SK-N-SH treated with all-trans-retinoic acid at 6 μM for 48 hours (cell line): ENCODE data around the gene MYO7A.

Experiments
- ATAC-seq: fragments of 200-7000 bp; cut with Tn5 transposase; 3 replicates; pipeline ENCODE4 v1.9.1; 2020; ENCODE audit warnings: mild to moderate bottlenecking, moderate library complexity
- ARNTL ChIP-seq: fragments of 450-650 bp; formaldehyde crosslinking; IDR thresholded peaks from 2 replicates; pipeline ENCODE4 v1.5.0; 2020; ENCODE audit warnings: low read depth, mild to moderate bottlenecking, moderate library complexity, borderline replicate concordance
- BACH2 ChIP-seq: fragments of 250-450 bp; sonication (Bioruptor Pico); IDR thresholded peaks from 2 replicates; pipeline ENCODE4 v1.9.0; 2021; ENCODE audit warnings: mild to moderate bottlenecking, borderline replicate concordance
- CREB5 ChIP-seq: fragments of 250-450 bp; sonication (Bioruptor Pico); IDR thresholded peaks from 2 replicates; pipeline ENCODE4 v1.5.1; 2020; ENCODE audit warnings: low read depth, mild to moderate bottlenecking, moderate library complexity
- CSDC2 ChIP-seq: fragments of 250-450 bp; sonication (Bioruptor Pico); IDR thresholded peaks from 2 replicates; pipeline ENCODE4 v1.5.0; 2020; ENCODE audit warnings: mild to moderate bottlenecking, moderate library complexity
- ESRRG ChIP-seq: fragments of 250-450 bp; sonication (Bioruptor Pico); IDR thresholded peaks from 2 replicates; pipeline ENCODE4 v1.6.1; 2021; ENCODE audit warnings: mild to moderate bottlenecking
- GLIS3 ChIP-seq: fragments of 250-450 bp; sonication (Bioruptor Pico); IDR thresholded peaks from 2 replicates; pipeline ENCODE4 v1.5.0; 2020; ENCODE audit warnings: mild to moderate bottlenecking, moderate library complexity
- ISL1 ChIP-seq: fragments of 250-450 bp; sonication (Bioruptor Pico); IDR thresholded peaks from 2 replicates; pipeline ENCODE4 v2.1.2; 2022; ENCODE audit warnings: mild to moderate bottlenecking, moderate library complexity
- OSR1 ChIP-seq: fragments of 250-450 bp; sonication (Bioruptor Pico); IDR thresholded peaks from 2 replicates; pipeline ENCODE4 v1.8.0; 2022; ENCODE audit warnings: moderate library complexity, mild to moderate bottlenecking, inconsistent platforms
- PATZ1 ChIP-seq: fragments of 250-450 bp; sonication (Bioruptor Pico); IDR thresholded peaks from 2 replicates; pipeline ENCODE4 v1.8.0; 2020; ENCODE audit warnings: mild to moderate bottlenecking, moderate library complexity, borderline replicate concordance
- PPARA ChIP-seq: fragments of 250-450 bp; sonication (Bioruptor Pico); IDR thresholded peaks from 2 replicates; pipeline ENCODE4 v1.5.0; 2020; ENCODE audit warnings: mild to moderate bottlenecking, borderline replicate concordance
- SNAI2 ChIP-seq: fragments of 250-450 bp; sonication (Bioruptor Pico); IDR thresholded peaks from 2 replicates; pipeline ENCODE4 v1.5.0; 2020; ENCODE audit warnings: mild to moderate bottlenecking, moderate library complexity
- TCF4 ChIP-seq: fragments of 250-450 bp; sonication (Bioruptor Pico); IDR thresholded peaks from 2 replicates; pipeline ENCODE4 v1.8.0; 2021; ENCODE audit warnings: mild to moderate bottlenecking, moderate library complexity, borderline replicate concordance
- TOX ChIP-seq: fragments of 250-450 bp; sonication (Bioruptor Pico); IDR thresholded peaks from 2 replicates; pipeline ENCODE4 v1.8.0; 2021; ENCODE audit warnings: mild to moderate bottlenecking, moderate library complexity, borderline replicate concordance
- ZC3H10 ChIP-seq: fragments of 250-450 bp; sonication (Bioruptor Pico); IDR thresholded peaks from 2 replicates; pipeline ENCODE4 v1.5.1; 2021; ENCODE audit warnings: mild to moderate bottlenecking, moderate library complexity
- ZFP3 ChIP-seq: fragments of 250-450 bp; sonication (Bioruptor Pico); IDR thresholded peaks from 2 replicates; pipeline ENCODE4 v1.5.0; 2020; ENCODE audit warnings: mild to moderate bottlenecking, moderate library complexity
- ZFP30 ChIP-seq: fragments of 450-650 bp; formaldehyde crosslinking; IDR thresholded peaks from 2 replicates; pipeline ENCODE4 v1.5.0; 2022; ENCODE audit warnings: mild to moderate bottlenecking, moderate library complexity
- ZNF565 ChIP-seq: fragments of 450-650 bp; formaldehyde crosslinking; conservative IDR thresholded peaks from 2 replicates; pipeline ENCODE4 v1.5.0; 2020; ENCODE audit warnings: low read depth, mild to moderate bottlenecking, moderate library complexity
- ZNF70 ChIP-seq: fragments of 450-650 bp; formaldehyde crosslinking; IDR thresholded peaks from 2 replicates; pipeline ENCODE4 v1.5.0; 2020; ENCODE audit warnings: mild to moderate bottlenecking, moderate library complexity
- ZNF8 ChIP-seq: fragments of 450-650 bp; formaldehyde crosslinking; IDR thresholded peaks from 2 replicates; pipeline ENCODE4 v1.5.0; 2020; ENCODE audit warnings: mild to moderate bottlenecking, moderate library complexity
- TF ChIP-seq, protein P1 (sequence below): fragments of 250-450 bp; sonication (Bioruptor Pico); IDR thresholded peaks from 2 replicates; pipeline ENCODE4 v1.8.0; 2021; ENCODE audit warnings: low read depth, mild to moderate bottlenecking, moderate library complexity, borderline replicate concordance
- TF ChIP-seq, protein P2 (sequence below): fragments of 250-450 bp; sonication (Bioruptor Pico); IDR thresholded peaks from 2 replicates; pipeline ENCODE4 v1.5.0; 2020; ENCODE audit warnings: mild to moderate bottlenecking, moderate library complexity

Gene MYO7A

DNA sequence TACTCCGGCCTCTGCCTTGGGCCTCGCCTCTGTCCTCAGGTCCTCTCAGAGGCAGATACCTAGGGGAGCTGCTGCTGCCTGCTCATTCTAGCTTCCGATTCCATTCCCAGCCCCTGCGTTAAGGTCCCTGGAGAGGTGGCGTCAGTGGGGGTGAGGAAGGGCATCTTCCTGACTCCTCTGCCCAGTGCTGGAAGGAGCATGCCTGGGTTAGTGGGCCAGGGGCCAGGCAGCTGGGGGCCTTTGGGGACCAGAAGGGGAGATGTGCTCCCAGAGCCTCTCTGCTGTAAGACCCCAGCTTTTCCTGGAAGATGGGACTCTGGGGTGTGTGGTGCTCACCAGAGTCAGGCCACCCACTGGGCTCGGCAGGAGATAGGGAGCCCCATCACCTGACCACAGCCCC lies 3.6 kb upstream of the MYO7A start:
- no peak for TF ChIP-seq SNAI2 (CRISPR knock-in tag)
- TF ChIP-seq ZNF70: no peak
- no peak for TF ChIP-seq PATZ1 (CRISPR knock-in tag)
- TF ChIP-seq PPARA (CRISPR knock-in tag): no peak
- no peak for TF ChIP-seq BACH2 (CRISPR knock-in tag)
- TF ChIP-seq, protein P1, sequence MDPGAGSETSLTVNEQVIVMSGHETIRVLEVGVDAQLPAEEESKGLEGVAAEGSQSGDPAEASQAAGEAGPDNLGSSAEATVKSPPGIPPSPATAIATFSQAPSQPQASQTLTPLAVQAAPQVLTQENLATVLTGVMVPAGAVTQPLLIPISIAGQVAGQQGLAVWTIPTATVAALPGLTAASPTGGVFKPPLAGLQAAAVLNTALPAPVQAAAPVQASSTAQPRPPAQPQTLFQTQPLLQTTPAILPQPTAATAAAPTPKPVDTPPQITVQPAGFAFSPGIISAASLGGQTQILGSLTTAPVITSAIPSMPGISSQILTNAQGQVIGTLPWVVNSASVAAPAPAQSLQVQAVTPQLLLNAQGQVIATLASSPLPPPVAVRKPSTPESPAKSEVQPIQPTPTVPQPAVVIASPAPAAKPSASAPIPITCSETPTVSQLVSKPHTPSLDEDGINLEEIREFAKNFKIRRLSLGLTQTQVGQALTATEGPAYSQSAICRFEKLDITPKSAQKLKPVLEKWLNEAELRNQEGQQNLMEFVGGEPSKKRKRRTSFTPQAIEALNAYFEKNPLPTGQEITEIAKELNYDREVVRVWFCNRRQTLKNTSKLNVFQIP (CRISPR knock-in tag): no peak
- TF ChIP-seq ZNF565 (CRISPR knock-in tag): no peak
- no peak for TF ChIP-seq ZNF8 (CRISPR knock-in tag)
- no peak for TF ChIP-seq CSDC2
- no peak for TF ChIP-seq TOX (CRISPR knock-in tag)
- no peak for TF ChIP-seq ISL1 (CRISPR knock-in tag)
- TF ChIP-seq GLIS3 (CRISPR knock-in tag): no peak
- no peak for TF ChIP-seq ZFP3
- TF ChIP-seq OSR1 (CRISPR knock-in tag): no peak
- ATAC-seq: no peak

DNA sequence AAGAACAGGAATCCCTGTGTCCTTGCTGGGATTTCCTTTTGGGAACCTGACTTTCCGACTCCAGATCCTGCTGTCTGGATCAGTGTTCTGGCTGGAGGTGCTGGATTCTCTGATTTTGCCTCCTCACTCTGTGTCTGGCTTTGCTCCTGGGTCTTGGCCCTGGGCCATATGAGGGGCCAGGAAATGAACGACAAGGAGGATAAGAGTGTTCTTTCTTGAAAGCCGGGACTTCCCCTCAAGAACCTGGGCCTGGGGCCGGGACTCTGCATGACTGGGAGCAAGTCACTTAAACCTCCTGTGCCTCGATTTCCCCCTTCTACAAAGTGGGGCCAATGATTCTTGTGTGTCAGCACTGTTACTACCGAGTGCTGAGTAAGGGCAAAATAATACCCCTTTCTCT lies 2.9 kb upstream of the MYO7A start:
- TF ChIP-seq PPARA (CRISPR knock-in tag): no peak
- TF ChIP-seq, protein P1 (CRISPR knock-in tag): no peak
- TF ChIP-seq ESRRG (CRISPR knock-in tag): no peak
- TF ChIP-seq TCF4: no peak
- no peak for TF ChIP-seq ZC3H10 (CRISPR knock-in tag)
- TF ChIP-seq PATZ1 (CRISPR knock-in tag): no peak
- no peak for TF ChIP-seq ARNTL (CRISPR knock-in tag)
- no peak for TF ChIP-seq GLIS3 (CRISPR knock-in tag)
- TF ChIP-seq CREB5: no peak
- no peak for TF ChIP-seq ZFP3
- TF ChIP-seq TOX (CRISPR knock-in tag): no peak
- no peak for ATAC-seq

- ATAC-seq: no peak
- TF ChIP-seq ZNF8 (CRISPR knock-in tag) (no peak), PPARA (CRISPR knock-in tag) (no peak), BACH2 (CRISPR knock-in tag) (no peak), ZNF70 (no peak), PATZ1 (CRISPR knock-in tag) (no peak), ZFP30 (CRISPR knock-in tag) (no peak), ESRRG (CRISPR knock-in tag) (no peak), ZC3H10 (CRISPR knock-in tag) (no peak), CSDC2 (no peak), TOX (CRISPR knock-in tag) (no peak)
- TF ChIP-seq, protein P1 (CRISPR knock-in tag): no peak
- TF ChIP-seq, protein P2, sequence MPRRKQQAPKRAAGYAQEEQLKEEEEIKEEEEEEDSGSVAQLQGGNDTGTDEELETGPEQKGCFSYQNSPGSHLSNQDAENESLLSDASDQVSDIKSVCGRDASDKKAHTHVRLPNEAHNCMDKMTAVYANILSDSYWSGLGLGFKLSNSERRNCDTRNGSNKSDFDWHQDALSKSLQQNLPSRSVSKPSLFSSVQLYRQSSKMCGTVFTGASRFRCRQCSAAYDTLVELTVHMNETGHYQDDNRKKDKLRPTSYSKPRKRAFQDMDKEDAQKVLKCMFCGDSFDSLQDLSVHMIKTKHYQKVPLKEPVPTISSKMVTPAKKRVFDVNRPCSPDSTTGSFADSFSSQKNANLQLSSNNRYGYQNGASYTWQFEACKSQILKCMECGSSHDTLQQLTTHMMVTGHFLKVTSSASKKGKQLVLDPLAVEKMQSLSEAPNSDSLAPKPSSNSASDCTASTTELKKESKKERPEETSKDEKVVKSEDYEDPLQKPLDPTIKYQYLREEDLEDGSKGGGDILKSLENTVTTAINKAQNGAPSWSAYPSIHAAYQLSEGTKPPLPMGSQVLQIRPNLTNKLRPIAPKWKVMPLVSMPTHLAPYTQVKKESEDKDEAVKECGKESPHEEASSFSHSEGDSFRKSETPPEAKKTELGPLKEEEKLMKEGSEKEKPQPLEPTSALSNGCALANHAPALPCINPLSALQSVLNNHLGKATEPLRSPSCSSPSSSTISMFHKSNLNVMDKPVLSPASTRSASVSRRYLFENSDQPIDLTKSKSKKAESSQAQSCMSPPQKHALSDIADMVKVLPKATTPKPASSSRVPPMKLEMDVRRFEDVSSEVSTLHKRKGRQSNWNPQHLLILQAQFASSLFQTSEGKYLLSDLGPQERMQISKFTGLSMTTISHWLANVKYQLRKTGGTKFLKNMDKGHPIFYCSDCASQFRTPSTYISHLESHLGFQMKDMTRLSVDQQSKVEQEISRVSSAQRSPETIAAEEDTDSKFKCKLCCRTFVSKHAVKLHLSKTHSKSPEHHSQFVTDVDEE (CRISPR knock-in tag): no peak
Observed at GRCh38 chr11:77125695-77126094, 2.4 kb upstream of the MYO7A start.
